ENCODE results near the gene IRF6.
"Not testable (repeated sequence)": the region's sequence is repeated elsewhere in the genome, so short reads cannot be mapped to it uniquely, and the experiment has no call there.

GRCh38 chr1:209793711-209794110 lies 12.2 kb downstream of the IRF6 start:
- not testable (repeated sequence) for TF ChIP-seq CTCF, POLR2A (IDR thresholded peaks at IDR 0.05)
